Hepatocyte (in vitro differentiated cells): ENCODE measurements around the gene PLEKHM3. TPM values are rescaled to one million over a fixed set of nuclear protein-coding genes. Genes with fewer than 3 reads are reported as not detected.
A peak's percentile ranks its signal among the peaks of the same experiment; 100 is the strongest.

Experiments
- DNase-seq: peaks from one replicate; pipeline ENCODE4 v3.0.0-alpha.2; 2016; ENCODE audit warnings: low spot score
- H2AFZ ChIP-seq: fragments of 200-600 bp; sonication (generic); 2 replicates; pipeline ENCODE4 v1.6.0; 2016; ENCODE audit warnings: antibody characterized with exemption, mild to moderate bottlenecking
- H3K27ac ChIP-seq: fragments of 200-600 bp; sonication (generic); 2 replicates; pipeline ENCODE4 v1.5.1; 2016; ENCODE audit warnings: mild to moderate bottlenecking
- H3K27me3 ChIP-seq: fragments of 200-600 bp; sonication (generic); 2 replicates; pipeline ENCODE4 v1.6.1; 2016
- H3K36me3 ChIP-seq: fragments of 200-600 bp; sonication (generic); replicated peaks from 2 replicates; pipeline ENCODE4 v1.5.1; 2016; ENCODE audit warnings: low read depth; ENCODE audit not compliant: insufficient read depth
- H3K4me1 ChIP-seq: fragments of 200-600 bp; sonication (generic); 2 replicates; pipeline ENCODE4 v1.5.1; 2016; ENCODE audit warnings: mild to moderate bottlenecking, moderate library complexity; ENCODE audit not compliant: insufficient read depth
- H3K4me2 ChIP-seq: fragments of 200-600 bp; sonication (generic); 2 replicates; pipeline ENCODE4 v1.6.0; 2016
- H3K4me3 ChIP-seq: fragments of 200-600 bp; sonication (generic); 2 replicates; pipeline ENCODE4 v1.5.1; 2016; ENCODE audit warnings: mild to moderate bottlenecking
- H3K79me2 ChIP-seq: fragments of 200-600 bp; sonication (generic); 2 replicates; pipeline ENCODE4 v1.6.0; 2017; ENCODE audit warnings: mild to moderate bottlenecking
- H3K9me2 ChIP-seq: fragments of 200-600 bp; sonication (generic); replicated peaks from 2 replicates; pipeline ENCODE4 v1.6.0; 2017; ENCODE audit warnings: mild to moderate bottlenecking; ENCODE audit not compliant: insufficient read depth
- H3K9me3 ChIP-seq: fragments of 200-600 bp; sonication (generic); 2 replicates; pipeline ENCODE4 v1.5.1; 2016; ENCODE audit warnings: low read depth, mild to moderate bottlenecking
- H4K20me1 ChIP-seq: fragments of 200-600 bp; sonication (generic); 2 replicates; pipeline ENCODE4 v1.6.0; 2016; ENCODE audit warnings: mild to moderate bottlenecking; ENCODE audit not compliant: insufficient read depth, poor library complexity, severe bottlenecking
- CTCF ChIP-seq: fragments of 200-600 bp; sonication (generic); IDR thresholded peaks from 2 replicates; pipeline ENCODE4 v1.5.1; 2016; ENCODE audit warnings: antibody characterized with exemption, mild to moderate bottlenecking; ENCODE audit not compliant: poor library complexity
- EZH2 ChIP-seq: fragments of 200-600 bp; sonication (generic); IDR thresholded peaks from 2 replicates; pipeline ENCODE4 v1.6.1; 2016; ENCODE audit warnings: antibody characterized with exemption, mild to moderate bottlenecking, borderline replicate concordance
- EZH2phosphoT487 ChIP-seq: fragments of 200-600 bp; sonication (generic); IDR thresholded peaks from one replicate; pipeline ENCODE4 v1.6.1; 2018; ENCODE audit warnings: antibody characterized with exemption, mild to moderate bottlenecking, low read depth, moderate library complexity; ENCODE audit not compliant: unreplicated experiment, severe bottlenecking
- WGBS: methylation state at CpG from one replicate; pipeline ENCODE4 v1.1.6; 2016; ENCODE audit warnings: low lambda C conversion rate; ENCODE audit errors: missing lambda C conversion rate; 5-methylcytosine and 5-hydroxymethylcytosine counted together
- polyA plus RNA-seq: library from polyadenylated mRNA; unstranded; fragments of >200 nt; fragmentation: Nextera tagmentation; extraction: Ambion mirVana; gene quantifications from 2 replicates; pipeline ENCODE4 v1.2.1, GENCODE V29; 2016
- total RNA-seq: library from RNA; depleted of rRNA; stranded (reverse); fragments of >200 nt; gene quantifications from 2 replicates; pipeline ENCODE4 v1.2.3, GENCODE V29; 2014

Gene PLEKHM3
- total and polyA plus RNA-seq, 2 experiments from 2014 or later: 4.2 to 11.1 TPM

- H3K4me2 ChIP-seq: no peak overlapping the region
- no peaks in the 10 kb centered on the region for H3K27me3 ChIP-seq
- no peak overlapping the region for H3K27ac ChIP-seq
- no peak for DNase-seq
- TF ChIP-seq CTCF: no peak
- no peak for TF ChIP-seq EZH2
- no peak for TF ChIP-seq EZH2phosphoT487
- H3K4me1 ChIP-seq: no peaks in the 10 kb centered on the region
- no peaks in the 10 kb centered on the region for H3K36me3 ChIP-seq
- H4K20me1 ChIP-seq: no peaks in the 10 kb centered on the region
- H2AFZ ChIP-seq: no peak overlapping the region
- H3K4me3 ChIP-seq: no peak overlapping the region
- 91% methylated on average over 12 of the region's 12 CpGs for WGBS
- H3K9me3 ChIP-seq: no peaks in the 10 kb centered on the region
- H3K9me2 ChIP-seq: no peaks in the 10 kb centered on the region
- peaks cover 2% of the 10 kb centered on the region for H3K79me2 ChIP-seq
Observed at GRCh38 chr2:207978177-207978948, 47.0 kb downstream of the PLEKHM3 start.

DNA sequence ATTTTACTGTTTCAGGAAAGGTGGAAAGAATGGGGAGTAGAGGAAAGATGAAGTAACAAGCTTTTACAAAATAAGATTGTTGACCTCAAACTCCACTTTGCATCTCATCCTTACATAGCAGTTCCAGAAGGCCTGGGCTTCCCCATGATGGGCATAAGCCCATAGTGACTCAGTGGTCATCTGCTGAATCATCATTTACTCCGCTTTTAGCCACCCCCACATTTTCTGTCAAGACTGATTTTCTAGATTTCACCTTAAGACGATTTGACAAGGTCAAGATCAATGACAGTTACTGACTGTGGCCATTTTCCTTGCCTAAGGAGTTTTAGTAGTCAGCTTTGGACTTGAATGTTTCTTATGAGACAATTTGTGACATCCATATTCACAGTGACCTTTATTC, 49.4 kb downstream of the PLEKHM3 start:
- H3K4me1 ChIP-seq: peaks cover 2% of the 10 kb centered on the region
- H3K4me3 ChIP-seq: no peak overlapping the region
- no peaks in the 10 kb centered on the region for H3K9me3 ChIP-seq
- H2AFZ ChIP-seq: no peak overlapping the region
- H3K27me3 ChIP-seq: no peaks in the 10 kb centered on the region
- TF ChIP-seq EZH2: no peak
- TF ChIP-seq CTCF: no peak
- TF ChIP-seq EZH2phosphoT487: no peak
- H3K4me2 ChIP-seq: no peak overlapping the region
- peaks cover 16% of the 10 kb centered on the region for H3K79me2 ChIP-seq
- no peaks in the 10 kb centered on the region for H3K9me2 ChIP-seq
- WGBS: 84% methylated on average over 2 of the region's 2 CpGs
- no peaks in the 10 kb centered on the region for H3K36me3 ChIP-seq
- DNase-seq: no peak
- no peaks in the 10 kb centered on the region for H4K20me1 ChIP-seq
- H3K27ac ChIP-seq: no peak overlapping the region

- peak; percentile 26 for DNase-seq
- H3K9me3 ChIP-seq: no peaks in the 10 kb centered on the region
- no peak overlapping the region for H3K27ac ChIP-seq
- H3K27me3 ChIP-seq: no peaks in the 10 kb centered on the region
- peaks cover 16% of the 10 kb centered on the region for H3K4me1 ChIP-seq
- 77% methylated on average over 5 of the region's 5 CpGs for WGBS
- H3K4me3 ChIP-seq: no peak overlapping the region
- no peaks in the 10 kb centered on the region for H4K20me1 ChIP-seq
- peak overlapping the region; percentile 6 for H3K4me2 ChIP-seq
- H3K9me2 ChIP-seq: no peaks in the 10 kb centered on the region
- no peaks in the 10 kb centered on the region for H3K36me3 ChIP-seq
- TF ChIP-seq EZH2phosphoT487 (no peak), EZH2 (no peak), CTCF (no peak)
- H3K79me2 ChIP-seq: peaks cover 16% of the 10 kb centered on the region
- H2AFZ ChIP-seq: no peak overlapping the region
Observed at GRCh38 chr2:207974216-207974605, 51.1 kb downstream of the PLEKHM3 start.
